ENCODE measurements around the gene RAET1L. TPM values are rescaled to one million over a fixed set of nuclear protein-coding genes. Genes with fewer than 3 reads are reported as not detected.

RAET1L gene
- total RNA-seq, 3 donors from 2014 or later = not detected

DNA sequence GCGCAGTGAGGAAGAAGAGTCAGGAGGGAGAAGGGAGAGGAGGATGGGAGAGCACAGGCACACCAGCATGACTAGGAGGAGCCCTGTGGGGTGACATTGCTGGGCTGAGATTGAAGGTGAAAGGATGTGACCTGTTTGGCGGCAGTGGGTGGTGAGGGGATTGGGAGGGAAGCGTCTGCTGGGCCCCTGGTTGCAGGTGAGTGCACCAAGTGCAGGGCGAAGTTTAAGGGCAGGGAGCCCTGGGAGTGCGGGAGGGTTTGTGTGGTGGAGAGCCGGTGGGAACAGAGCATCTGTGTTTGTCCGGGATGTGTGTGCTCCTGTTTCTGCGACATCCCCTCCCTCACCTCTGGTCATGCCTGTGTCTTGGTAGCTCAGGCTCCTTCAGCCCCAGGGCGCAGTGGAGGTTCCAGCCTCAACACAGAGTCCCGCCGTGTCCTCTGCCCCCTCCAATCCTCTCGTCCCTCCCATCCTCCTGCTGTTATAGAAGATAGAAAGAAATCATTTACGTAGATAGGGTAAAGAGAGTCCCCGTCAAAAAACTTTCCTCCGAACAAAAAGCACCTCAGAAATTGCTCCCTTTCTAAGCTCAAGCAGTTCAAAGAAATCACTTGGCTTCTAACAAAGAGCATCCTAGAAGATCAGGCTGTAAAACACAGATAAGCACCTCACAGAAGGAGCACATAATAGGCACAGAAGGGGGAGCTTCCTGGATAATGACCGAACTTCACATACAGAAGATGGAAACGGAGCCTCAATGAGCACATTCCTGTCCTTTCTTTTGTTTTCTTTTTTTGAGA is 36.6 kb downstream of the RAET1L start:
- TF ChIP-seq POLR2AphosphoS5 (IDR thresholded peaks at IDR 0.05) (no peak), POLR2A (IDR thresholded peaks at IDR 0.05) (no peak)
- TF ChIP-seq, protein P1, sequence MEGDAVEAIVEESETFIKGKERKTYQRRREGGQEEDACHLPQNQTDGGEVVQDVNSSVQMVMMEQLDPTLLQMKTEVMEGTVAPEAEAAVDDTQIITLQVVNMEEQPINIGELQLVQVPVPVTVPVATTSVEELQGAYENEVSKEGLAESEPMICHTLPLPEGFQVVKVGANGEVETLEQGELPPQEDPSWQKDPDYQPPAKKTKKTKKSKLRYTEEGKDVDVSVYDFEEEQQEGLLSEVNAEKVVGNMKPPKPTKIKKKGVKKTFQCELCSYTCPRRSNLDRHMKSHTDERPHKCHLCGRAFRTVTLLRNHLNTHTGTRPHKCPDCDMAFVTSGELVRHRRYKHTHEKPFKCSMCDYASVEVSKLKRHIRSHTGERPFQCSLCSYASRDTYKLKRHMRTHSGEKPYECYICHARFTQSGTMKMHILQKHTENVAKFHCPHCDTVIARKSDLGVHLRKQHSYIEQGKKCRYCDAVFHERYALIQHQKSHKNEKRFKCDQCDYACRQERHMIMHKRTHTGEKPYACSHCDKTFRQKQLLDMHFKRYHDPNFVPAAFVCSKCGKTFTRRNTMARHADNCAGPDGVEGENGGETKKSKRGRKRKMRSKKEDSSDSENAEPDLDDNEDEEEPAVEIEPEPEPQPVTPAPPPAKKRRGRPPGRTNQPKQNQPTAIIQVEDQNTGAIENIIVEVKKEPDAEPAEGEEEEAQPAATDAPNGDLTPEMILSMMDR (IDR thresholded peaks at IDR 0.05) = no peak
- Histone ChIP-seq H3K27me3 (peaks cover 3 to 89% of the 10 kb centered on the region in 2 donors), H3K9me3 (peaks cover 0 to 5% of the 10 kb centered on the region in 2 donors), H3K27ac (no peak overlapping the region), H3K36me3 (no peaks in the 10 kb centered on the region), H3K4me1 (peaks cover 0 to 7% of the 10 kb centered on the region in 2 donors), H3K4me3 (no peak overlapping the region)
- intact Hi-C loops (cut with DNase I; ENCODE audit: low total_unique reads) = no loop called here
- no peak for DNase-seq (ENCODE audit: low spot score in 2 of 2)

DNA sequence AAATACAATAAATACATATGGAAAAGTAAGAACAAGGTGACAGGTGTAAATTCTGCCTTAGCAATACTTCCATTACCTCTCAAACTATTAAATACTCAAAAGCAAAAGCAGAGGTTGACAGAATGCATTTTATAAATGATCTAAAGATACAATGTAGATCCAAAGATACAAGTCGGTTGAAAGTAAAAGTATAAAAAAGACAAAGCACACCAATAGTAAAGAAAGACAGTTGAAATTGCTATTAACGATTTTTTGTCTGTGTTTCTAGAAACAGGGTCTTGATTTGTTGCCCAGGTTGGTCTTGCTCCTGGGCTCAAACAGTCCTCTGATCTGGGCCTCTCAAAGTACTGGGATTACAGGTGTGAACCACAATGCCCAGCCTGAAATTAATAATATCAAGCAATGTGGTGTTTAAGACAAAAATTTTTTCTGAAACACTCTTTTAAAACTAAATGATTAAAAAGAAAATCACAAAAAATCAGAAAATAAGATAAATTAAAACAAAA is 37.7 kb downstream of the RAET1L start:
- Histone ChIP-seq H3K9me3 (peaks cover 0 to 5% of the 10 kb centered on the region in 2 donors), H3K4me1 (peaks cover 0 to 7% of the 10 kb centered on the region in 2 donors), H3K27me3 (peaks cover 3 to 86% of the 10 kb centered on the region in 2 donors), H3K4me3 (no peak overlapping the region), H3K36me3 (no peaks in the 10 kb centered on the region), H3K27ac (no peak overlapping the region)
- intact Hi-C loops (cut with DNase I; ENCODE audit: low total_unique reads) = no loop called here
- DNase-seq (ENCODE audit: low spot score in 2 of 2) = no peak
- TF ChIP-seq, protein P1 (IDR thresholded peaks at IDR 0.05) = no peak
- TF ChIP-seq POLR2AphosphoS5 (IDR thresholded peaks at IDR 0.05) (no peak), POLR2A (IDR thresholded peaks at IDR 0.05) (no peak)

DNA sequence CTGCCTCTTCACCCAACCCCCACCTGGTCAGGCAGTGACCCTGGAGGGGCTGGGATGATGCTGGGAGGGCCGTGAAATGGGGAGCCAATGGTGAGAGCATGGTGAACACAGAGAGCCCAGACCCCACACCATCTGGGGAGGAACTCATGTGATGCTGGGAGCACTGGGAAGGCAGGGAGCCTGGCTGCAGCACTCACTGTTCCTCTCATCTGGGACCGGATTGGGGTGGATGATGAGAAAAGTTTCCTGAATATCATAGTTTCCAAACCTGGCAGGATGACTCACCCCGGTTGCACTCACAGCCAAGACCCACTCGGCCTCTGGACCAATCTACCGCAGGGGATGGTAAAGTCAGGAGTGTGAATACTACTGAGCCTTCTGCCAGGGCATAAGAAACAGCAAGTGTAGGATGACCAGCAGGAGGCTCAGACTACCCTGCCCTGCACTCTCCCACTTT is 39.8 kb downstream of the RAET1L start:
- no peak for TF ChIP-seq POLR2A (IDR thresholded peaks at IDR 0.05)
- TF ChIP-seq, protein P1 (IDR thresholded peaks at IDR 0.05) = no peak
- TF ChIP-seq POLR2AphosphoS5 (IDR thresholded peaks at IDR 0.05) = no peak
- peaks cover 3 to 77% of the 10 kb centered on the region in 2 donors for H3K27me3 ChIP-seq
- DNase-seq (ENCODE audit: low spot score in 2 of 2) = peak in 1 of 2 donors; percentile 37
- peaks cover 0 to 3% of the 10 kb centered on the region in 2 donors for H3K4me1 ChIP-seq
- intact Hi-C loops (cut with DNase I; ENCODE audit: low total_unique reads) = no loop called here
- no peaks in the 10 kb centered on the region for H3K36me3 ChIP-seq
- no peak overlapping the region for H3K4me3 ChIP-seq
- H3K27ac ChIP-seq = no peak overlapping the region
- H3K9me3 ChIP-seq = peaks cover 0 to 5% of the 10 kb centered on the region in 2 donors

DNA sequence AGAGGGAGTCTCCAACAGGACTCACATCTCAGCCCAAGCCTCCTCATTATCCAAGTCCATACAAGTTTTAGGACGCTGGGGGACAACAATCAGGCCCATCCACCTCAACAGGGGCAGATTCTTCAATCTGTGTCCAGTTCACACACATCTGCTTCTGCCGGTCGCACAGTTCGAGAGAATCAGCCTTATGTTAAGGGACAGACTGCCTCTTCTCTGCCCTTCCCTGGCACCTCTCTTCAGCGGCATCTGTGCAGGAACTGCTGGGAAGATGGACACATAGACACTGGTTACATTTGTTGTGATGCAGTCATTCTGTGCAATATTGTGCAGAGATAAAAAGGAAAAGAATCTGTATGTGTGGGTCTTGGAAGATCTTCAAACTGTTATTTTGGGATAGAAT is 40.6 kb downstream of the RAET1L start:
- TF ChIP-seq, protein P1 (IDR thresholded peaks at IDR 0.05) = no peak
- TF ChIP-seq POLR2A (IDR thresholded peaks at IDR 0.05) = no peak
- TF ChIP-seq POLR2AphosphoS5 (IDR thresholded peaks at IDR 0.05) = no peak
- H3K36me3 ChIP-seq = no peaks in the 10 kb centered on the region
- DNase-seq (ENCODE audit: low spot score in 2 of 2) = peak in 1 of 2 donors; percentile 31
- intact Hi-C loops (cut with DNase I; ENCODE audit: low total_unique reads) = no loop called here
- peaks cover 3 to 69% of the 10 kb centered on the region in 2 donors for H3K27me3 ChIP-seq
- peaks cover 0 to 5% of the 10 kb centered on the region in 2 donors for H3K9me3 ChIP-seq
- no peak overlapping the region for H3K27ac ChIP-seq
- H3K4me1 ChIP-seq = no peaks in the 10 kb centered on the region
- H3K4me3 ChIP-seq = no peak overlapping the region

DNA sequence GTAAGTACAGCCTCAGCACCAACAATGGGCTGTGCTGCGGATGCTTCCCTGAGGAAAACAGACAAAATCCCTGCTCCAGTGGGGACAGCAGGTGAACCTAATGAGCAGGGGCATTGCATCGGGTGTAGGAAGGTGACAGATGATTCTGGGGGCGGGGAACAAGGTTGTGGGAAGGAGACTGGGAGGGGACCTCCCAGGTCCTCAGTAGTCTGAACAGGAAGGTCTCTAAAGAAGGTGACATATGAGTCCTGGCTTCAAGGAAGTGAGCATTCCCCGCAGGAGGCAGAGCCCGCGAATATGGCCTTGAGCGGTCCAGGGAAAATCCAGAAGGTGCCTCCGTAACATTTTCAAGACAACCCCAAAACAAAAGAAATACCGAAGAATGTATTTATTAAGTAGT is 42.2 kb downstream of the RAET1L start:
- Histone ChIP-seq H3K4me1 (no peaks in the 10 kb centered on the region), H3K9me3 (no peaks in the 10 kb centered on the region), H3K4me3 (no peak overlapping the region), H3K27ac (no peak overlapping the region), H3K36me3 (no peaks in the 10 kb centered on the region), H3K27me3 (peaks cover 3 to 53% of the 10 kb centered on the region in 2 donors)
- no peak for DNase-seq (ENCODE audit: low spot score in 2 of 2)
- TF ChIP-seq, protein P1 (IDR thresholded peaks at IDR 0.05) = no peak
- no peak for TF ChIP-seq POLR2AphosphoS5 (IDR thresholded peaks at IDR 0.05)
- no peak for TF ChIP-seq POLR2A (IDR thresholded peaks at IDR 0.05)
- intact Hi-C loops (cut with DNase I; ENCODE audit: low total_unique reads) = no loop called here

Data from breast epithelium (tissue), 4 donors.